Stimulated activated CD8-positive, alpha-beta memory T cell treated with anti-CD3 and anti-CD28 coated beads, Interleukin-15, amount 100 ng/mL, for 24 hours (primary cell): ENCODE measurements around the gene MLLT6.

Source experiments
- DNase-seq: peaks from one replicate; pipeline ENCODE4 v3.0.0-alpha.2; 2020; ENCODE audit warnings: low read depth

MLLT6 gene

DNA sequence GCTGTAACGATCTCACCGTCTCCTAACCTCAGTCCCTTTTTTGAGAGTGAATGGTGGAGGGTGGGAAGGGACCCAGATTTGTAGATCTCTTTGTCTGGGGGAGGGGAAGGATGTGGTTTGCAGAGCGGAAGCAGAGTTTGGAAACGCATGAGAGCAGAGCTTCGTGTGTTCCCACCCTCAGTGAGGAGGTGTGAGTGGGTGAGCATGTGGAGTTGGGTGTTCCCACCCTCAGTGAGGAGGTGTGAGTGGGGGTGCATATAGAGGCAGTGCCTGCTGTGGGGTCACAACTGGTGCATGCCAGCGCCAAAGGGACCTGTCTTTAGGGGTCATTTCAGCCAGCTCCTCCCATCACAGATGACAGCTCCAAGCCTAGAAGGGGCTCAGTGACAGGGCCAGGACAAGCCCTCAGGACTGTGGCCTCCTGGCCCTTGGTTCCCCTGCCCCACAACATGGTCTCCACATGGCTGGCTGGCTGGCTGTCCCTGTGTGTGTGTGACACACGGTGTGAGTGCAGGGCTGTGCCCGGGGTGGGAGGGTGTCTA lies 23.3 kb downstream of the MLLT6 start:
- DNase-seq, result no peak

DNA sequence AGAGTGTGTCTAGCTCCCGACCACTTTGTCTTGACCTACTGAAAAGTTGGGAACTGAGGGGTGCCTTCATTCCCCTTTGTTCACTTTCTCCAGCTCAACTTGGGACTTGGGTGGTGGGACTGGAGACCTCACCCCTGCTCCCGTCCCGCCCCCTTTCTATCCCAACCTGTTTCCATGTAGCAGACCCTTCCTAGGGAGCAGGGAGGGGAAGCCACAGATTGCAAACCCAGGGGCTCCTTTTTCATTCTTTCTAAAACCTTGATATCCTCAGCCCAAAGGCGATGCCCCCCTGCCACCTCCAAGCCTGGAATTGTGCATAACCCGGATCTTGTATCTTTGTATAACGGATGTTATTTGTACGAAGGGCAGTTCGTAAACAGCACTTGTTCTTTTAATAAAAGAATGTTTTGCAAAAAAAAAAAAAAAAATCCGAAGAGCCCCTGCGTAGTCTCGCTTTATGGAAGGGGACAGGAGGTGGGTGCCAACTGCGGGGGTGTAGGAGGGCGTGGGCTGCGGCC lies 24.4 kb downstream of the MLLT6 start:
- no peak for DNase-seq

DNA sequence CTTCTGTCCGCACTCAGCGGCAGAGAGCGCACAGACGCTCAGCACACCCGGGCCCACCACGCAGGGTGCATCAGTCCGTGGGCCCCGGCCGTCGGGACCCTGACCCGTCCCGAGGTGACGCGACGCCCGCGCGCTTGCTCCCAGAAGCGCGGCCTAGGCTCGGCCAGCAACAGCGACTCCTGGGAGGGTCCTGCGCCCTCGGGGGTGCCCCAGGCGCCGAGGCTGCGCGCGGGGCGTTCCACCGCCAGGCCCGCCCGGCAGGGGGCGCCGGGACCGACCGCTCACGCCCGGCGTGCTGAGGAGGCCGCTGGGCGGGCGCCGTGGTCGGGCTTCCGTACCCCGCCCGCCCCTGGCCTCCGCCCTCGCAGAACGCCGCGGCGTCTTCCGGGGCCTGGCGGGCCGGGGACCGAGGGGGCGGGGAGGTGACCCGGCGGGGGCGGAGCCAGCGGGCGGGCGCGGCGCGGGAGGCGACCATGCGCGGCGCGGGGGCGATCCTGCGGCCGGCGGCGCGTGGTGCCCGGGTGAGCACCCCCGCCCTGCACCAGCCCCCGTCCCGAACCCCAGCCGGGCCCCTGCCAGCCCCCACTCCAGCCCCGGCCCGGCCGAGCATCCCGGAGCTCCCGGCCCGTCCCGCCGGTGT lies 24.9 kb downstream of the MLLT6 start, which contains the start of gene CISD3:
TSS of gene CISD3 (plus strand) at position 456 of the 640 bp plus-strand sequence. CDS start at position 474, 18 bp downstream.
- peak; percentile 72 for DNase-seq

DNA sequence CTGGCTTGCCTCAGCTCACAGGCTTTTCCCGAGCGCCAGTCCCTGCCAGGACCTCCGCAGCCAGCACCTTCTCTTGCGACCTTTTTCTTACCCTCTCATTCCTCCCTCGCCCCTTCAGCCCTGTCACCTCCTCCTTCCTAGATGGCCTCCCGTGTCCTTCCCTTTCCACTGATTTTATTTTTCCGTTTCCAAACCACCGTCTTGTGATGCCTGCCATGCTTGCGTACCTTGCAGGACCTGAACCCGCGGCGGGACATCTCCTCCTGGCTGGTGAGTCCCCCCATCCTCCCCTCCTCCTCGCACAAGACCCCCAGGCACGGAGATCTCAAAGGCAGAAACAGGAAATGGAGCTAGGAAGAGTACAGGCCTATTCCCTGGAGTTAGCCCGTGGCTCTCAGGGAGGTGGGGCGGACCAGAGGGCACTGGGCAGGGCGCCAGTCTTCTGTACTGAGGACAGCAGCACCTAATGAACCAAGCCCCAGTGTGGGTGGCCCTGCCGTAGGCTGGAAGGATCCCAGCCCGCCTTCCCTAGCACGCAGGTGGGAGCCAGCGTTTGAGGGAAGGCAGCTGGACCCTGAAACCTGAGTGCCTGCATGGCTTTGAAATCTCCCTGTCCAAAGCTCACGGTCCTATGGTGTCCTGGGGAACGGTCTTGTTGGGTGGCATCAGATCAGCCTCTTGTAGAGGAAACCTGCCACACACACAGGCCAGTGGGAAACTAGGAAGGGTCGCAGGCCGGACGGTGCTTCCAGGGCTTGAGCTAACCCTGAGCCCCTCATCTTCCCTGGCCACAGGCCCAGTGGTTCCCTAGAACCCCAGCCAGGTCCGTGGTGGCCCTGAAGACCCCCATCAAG lies 25.7 kb downstream of the MLLT6 start:
- no peak for DNase-seq

DNA sequence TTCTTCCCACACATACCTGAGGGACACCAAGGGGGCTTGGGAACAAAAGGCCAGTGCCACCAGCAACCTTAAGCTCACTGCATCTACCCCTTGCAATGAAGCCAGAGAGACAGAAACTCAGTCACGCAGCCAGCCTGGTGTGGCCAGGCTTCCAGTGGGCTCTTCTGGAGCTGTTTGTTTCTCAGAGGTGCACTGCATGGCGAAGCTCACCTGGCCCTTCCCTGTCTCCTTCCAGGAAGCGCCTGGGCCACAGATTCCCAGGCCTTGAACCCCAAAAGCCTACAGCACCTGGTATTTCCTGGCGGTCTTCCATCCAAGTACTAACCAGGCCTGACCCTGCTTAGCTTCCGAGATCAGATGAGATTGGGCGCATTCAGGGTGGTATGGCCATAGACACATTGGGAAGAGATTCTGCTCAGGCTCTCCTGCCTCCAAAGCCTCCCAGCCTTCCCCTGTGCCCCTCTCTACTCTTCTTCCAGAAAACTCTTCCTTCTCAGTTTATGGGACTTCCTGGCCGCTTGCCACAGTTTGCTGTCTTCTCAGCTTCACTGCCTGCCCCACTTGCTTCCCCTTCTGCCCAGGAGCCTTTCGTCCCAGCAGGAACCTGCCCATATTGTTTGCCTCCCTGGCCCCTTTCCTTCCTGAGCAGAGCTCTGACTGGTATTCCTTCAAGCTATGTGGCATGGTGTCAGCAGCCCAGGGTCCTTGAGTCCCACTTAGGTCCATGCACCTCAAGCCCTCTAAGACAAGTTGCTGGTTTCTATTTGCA lies 26.6 kb downstream of the MLLT6 start:
- no peak for DNase-seq

DNA sequence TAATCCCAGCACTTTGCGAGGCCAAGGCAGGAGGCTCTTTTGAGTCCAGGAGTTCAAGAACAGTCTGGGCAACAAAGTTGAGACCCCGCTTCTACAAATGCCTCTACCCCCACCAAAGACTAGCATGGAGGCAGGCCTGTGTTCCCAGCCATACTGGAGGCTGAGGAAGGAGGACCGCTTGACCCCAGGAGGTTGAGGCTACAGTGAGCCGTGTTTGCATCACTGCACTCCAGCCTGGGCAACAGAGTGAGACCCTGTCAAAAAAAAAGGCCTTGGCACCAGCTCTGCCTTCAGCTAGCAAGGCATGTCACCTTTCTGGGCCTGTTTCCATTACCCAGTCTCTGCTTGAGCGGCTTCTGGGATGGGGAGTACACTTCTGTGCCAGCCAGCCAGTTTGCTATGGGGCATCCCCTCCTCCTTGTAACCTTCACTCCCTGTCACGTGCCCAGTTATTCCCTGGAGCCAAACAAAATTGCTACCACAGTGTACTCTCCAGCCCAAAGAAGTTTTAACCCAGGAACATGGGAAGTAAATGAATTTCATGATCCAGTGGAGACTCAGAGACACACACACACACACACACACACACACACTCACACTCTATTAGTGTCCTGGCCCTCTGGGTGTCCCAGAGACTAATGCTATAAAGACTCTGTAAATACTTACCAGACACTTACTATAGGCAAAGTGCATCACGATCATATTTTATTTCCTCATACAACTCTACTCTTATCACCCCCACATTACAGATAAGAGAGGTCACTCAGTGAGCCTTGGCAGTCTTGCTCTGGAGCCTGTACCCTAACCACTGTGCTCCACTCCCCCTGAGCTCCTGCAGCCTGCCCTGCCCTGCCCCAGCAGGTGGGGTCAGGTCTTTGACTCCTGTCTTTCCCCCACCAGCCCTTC lies 27.6 kb downstream of the MLLT6 start:
- no peak for DNase-seq

DNA sequence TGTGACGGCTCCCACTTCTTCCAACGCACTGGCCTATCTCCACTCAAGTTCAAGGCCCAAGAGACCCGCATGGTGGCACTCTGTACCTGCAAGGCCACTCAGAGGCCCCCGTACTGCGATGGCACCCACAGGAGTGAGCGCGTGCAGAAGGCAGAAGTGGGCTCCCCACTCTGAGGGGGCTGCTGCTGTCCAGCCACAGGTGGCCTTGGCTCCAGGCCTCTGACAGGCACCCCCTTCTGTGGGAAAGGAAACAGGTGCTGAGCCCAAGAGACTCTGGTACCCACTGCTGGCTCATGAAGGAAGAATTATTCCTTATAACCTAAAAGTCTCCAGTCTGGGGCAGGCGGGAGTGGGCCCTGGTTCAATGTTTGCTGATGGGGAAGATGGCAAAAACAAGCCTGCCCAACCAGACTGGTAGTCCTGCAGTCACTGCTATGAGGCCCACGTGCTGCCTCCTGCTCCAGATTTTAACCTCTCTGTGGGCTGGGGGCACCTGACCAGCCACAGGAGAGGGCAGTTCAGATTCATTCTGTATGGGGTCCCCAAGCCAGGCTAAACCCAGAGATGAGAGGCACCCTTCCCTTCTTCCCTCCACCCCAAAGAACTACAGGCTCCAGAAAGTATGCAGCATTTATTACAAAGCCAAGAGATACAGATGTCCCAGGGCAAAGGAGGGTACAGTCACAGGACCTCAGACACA lies 28.4 kb downstream of the MLLT6 start:
- DNase-seq, result no peak

DNA sequence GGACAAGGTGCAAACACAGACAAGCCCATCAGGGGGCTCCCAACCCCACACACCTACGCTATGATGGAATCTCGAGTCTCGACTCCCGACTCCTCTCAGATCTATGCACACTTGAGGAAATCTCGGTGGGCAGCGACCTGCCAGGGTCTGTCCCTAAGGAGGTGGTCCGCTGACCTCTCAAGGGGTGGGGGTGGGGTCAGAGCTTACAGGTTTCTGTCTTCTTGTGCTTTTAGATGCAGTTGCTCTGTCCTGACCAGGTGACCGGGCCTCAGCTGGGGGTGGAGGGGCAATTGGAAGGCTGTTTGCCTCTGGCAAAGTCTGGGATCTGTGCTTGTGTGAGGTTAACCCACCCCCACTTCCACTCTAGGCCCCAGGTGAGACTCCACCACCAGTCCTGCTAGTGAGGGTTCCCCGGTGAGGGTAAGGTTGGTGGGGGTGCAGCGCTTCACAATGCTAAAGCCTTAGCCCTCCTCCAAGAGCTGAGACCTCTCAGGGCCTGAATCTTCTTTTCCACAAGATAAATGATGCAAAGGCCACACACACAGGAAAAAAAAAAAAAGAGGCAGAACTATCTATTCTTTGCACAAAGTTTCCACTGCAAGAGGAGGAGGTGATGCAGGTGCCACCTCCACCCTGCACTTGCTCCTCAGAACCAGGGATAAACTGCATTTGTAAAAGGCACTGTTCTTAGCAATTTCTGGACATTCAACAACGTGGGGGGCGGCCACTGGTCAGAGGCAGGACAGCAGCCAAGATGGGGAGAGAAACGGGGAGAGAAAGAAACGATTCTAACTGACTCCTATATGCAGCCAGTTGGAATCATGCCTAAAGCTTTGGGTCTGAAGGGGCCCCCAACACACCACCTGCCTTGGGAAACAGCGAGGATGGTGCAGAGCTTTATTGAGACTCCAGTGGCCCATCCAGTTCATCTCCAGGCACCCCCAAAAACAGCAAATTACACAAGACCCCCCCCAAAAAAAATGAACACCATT lies 29.2 kb downstream of the MLLT6 start:
- no peak for DNase-seq

DNA sequence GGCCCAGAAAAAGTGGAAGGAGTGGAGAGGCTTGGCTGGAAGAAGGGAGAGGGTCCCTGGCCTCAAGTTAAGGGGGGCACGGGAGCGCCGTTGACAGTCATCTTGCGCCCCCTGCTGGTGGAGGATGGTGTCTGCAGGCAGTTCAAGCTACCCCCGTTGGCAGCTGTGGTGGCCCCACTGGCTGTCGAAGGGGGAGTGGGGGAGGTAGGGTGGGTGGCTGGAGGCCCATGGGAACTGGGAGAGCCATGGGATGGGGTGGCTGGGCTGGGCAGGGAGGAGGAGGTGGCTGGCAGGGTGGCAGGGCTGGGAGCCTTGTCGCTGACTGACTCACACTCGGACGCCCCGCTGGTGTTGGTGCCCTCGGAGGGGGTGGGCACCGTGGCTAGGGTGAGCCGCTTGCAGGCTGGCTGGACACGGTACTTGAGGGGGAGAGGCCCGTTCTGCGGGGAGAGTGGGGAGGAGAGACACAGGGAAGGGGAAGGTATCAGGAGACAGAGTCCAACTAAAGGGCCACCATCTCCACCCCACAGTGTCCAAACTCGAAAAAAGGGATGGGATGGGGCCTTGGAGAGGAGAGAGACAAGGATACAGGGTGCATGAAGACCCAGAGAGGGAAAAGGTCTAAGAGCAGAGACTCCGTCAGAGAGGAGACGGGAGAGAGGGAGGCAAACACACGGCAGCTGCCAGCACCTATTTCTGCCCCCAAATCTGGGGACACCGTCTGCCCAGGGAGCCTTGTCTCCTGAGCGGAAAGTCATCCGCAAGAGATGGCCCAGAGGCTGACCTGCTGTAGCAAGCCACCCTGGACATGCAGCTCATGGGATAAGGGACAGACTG lies 30.3 kb downstream of the MLLT6 start:
- DNase-seq, result peak; percentile 71

DNA sequence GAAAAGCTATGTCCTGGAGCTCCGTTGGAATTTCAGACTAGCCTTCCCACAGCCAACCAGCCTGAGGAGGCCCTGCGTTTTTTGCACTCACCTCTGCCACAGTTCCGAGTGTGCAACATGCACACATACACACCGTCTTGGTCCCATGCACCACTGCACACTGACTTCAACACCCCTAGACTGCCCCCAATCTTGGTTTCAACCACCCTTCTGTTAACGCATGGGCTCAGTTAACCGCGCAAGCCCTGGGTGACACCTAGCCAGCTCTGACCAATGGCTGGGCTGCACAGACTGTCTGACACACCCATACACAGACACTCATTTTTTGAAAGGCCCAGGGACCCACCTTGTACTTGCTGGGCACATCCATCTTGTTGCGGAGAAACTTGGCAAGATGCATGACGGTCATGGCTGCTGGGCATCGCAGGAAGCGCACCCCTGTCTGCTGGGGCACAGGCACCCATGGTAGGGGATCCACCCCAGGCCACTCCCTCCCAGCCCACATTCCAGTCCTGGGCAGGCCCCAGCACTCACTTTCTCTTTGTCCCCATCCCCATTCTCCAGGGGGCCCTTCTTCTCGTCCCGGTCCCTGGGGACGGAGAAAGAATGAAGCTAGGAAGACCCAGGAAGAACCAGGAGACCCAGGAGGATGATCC lies 33.1 kb downstream of the MLLT6 start:
- no peak for DNase-seq

DNA sequence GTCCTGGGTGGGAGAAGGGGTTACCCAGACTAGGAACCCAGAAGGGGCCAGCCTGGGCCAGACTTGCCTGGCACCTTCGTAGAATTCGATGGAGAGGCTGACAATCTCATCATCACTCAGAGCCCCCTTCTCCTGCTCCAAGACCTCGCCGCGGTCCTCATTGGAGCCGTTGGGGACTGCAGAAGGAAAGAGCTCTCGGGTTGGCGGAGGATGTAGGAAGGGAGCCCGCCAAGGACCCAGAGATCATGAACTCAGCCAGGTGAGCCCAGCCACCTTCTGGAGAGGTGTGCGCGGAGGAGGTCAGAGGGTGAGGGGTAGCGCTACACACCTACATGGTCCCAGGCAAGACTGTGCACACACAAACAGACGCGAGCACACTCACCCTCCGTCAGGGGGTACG lies 33.6 kb downstream of the MLLT6 start:
- DNase-seq, result no peak

DNA sequence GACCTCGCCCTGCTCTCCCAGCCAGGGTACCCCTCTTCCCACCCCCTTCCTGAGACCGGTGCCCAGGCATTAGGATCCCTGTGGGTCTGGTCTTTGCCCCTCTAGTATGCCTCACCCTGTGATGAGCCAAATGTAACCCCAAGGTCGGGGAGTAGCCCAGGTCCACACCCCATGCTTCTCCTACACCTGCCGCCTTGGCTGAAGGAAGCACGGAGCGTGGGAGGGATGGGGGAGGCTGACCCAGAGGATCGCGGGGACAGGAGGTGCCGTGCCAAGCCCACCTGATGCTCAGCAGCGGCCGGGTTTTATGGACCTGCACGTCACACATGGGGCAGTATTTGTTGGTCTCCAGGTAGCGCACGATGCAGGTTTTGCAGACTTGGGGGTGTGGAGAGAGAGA lies 34.2 kb downstream of the MLLT6 start:
- DNase-seq, result no peak

DNA sequence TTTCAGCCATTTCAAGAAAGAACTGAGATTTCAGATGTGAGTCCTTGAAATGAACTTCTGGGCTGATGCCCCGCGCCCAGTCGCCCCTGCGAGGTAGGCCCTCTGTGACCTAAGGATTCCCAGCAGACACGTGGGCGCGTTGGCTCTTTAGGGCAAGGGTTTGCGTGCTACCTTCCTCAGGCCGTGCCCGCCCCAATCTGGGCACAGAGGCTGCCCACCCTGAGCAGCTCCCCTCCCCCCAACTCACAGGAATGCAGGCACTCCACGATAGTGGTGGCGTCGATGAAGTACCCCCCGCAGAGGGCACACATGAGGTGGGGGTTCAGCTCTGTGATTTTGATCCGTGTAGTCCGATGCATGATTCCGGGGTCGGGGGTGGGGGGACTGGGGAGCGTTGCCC lies 35.0 kb downstream of the MLLT6 start:
- no peak for DNase-seq

DNA sequence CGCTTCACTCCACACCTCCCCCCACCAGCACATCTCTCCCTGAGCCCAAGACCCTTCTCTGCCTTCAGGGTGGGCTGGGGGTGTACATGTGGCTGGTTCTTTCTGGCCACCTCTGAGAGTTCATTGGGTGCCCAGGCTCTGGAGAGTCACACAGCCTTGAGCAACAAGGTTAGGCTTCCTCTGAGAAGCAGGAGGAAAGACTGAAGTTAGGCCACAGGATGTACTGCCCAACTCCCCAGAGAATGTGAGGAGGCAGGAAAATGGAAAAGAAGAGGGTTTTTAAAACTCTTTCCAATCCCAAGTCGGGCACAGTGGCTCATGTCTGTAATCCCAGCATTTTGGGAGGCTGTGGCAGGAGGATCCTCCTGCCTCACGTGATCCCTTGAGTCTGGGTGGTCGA lies 35.7 kb downstream of the MLLT6 start:
- DNase-seq, result no peak

DNA sequence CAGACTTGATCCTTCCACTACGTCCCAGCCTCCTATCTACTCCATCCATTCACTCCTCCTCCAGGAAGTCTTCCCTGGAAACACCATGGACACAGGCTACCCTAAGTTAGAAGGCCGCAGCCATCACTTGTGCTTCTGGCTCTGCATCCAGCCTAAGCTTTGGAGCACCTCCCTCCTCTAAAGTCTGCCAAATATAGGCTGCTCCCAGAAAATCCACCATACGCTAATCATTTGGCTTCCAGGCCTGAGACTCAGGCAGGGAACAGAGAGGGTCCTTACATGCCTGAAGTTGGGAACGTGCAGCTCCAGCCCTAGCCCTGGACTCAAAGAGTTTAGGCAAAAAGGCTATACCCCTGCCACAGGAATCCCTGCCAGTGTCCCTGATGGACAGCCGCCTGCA lies 36.4 kb downstream of the MLLT6 start:
- DNase-seq, result no peak

DNA sequence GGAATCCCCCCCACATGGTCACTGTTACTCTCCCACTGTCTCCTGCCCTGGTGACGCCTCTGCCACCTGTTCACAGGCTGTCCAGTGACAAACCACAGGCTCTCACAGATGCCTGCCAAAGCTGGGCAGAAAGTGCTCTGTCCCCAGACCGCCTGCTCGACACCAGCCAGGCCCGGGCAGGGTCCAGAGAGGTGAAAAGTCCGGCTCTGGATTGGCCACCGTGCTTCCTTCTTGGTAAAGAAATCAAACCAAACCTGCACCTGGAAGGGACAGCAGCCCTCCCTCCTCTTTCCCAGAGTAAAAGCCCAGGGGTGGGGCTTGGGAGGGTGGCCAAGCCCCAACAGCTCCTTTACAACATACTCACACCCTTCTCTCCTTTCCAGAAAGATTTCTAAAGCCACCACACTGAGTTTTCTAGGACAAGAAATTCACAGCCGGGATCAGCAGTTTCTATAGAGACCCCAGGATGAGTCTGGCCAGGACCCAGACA lies 36.9 kb downstream of the MLLT6 start:
- DNase-seq, result no peak

DNA sequence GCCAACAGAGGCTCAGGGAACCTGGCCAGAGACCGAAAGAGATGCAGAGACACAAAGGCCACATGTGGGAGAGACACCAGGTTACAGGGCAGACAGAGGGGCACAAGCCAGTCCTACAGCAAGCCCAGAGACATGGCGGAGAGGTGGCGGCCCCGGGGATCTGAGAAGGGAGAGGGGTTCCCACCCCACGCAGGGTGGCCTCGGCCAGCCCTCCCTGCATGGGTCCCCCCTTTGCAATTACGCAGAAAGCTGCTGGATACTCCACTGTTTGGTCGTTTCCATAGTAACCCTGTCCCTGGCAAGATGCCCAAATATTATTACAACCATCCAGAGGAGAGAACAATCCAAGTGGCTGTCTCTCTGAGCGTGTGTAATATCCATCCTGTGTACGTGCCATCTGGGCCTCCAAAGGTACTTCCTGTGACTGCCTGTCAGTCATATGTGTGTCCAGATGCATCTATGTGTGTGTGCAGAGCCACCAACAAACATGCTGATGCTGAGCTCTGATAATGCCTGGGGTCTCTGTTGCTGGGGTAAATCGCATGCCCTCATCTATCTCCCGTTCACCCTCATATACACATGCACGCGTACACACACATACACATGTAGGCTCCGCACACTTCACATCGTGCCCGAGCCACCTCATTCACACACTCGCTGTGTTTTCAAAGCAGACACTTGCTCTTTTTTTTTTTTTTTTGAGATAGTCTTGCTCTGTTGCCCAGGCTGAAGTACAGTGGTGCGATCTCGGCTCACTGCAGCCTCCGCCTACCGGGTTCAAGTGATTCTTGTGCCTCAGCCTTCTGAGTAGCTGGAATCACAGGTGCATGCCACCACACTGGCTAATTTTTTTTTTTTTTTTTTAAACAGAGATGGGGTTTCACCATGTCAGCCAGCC lies 37.6 kb downstream of the MLLT6 start:
- DNase-seq, result no peak
